NCI-H146 (cell line): ENCODE measurements around the gene B4GALT2.

Source experiments
- DNase-seq: peaks from one replicate; lab custom pipeline; 2025; lab: John Stamatoyannopoulos, UW

The B4GALT2 gene

GRCh38 chr1:43978551-43979260 is at the start of gene B4GALT2:
B4GALT2 (plus strand) TSS chr1:43979210; CDS start chr1:43981161, 1,951 bp downstream.
- peak; percentile 20 for DNase-seq

- peak; percentile 3 for DNase-seq
These were observed 48.7 kb upstream of the B4GALT2 start for GRCh38 chr1:43930168-43930948.

- no peak for DNase-seq
These were observed 48.1 kb upstream of the B4GALT2 start for GRCh38 chr1:43930949-43931275.

GRCh38 chr1:43931711-43932660 is 47.0 kb upstream of the B4GALT2 start:
- DNase-seq, result no peak

- peak; percentile 24 for DNase-seq
These were observed 46.1 kb upstream of the B4GALT2 start for GRCh38 chr1:43932786-43933385.

- DNase-seq, result peak; percentile 43
These were observed 45.5 kb upstream of the B4GALT2 start, which contains the start of gene ARTN for GRCh38 chr1:43933386-43934100. ARTN (plus strand) TSS chr1:43933801; CDS start chr1:43935657, 1,856 bp downstream.

- peak; percentile 63 for DNase-seq
These were observed 44.7 kb upstream of the B4GALT2 start for GRCh38 chr1:43934101-43934985.

GRCh38 chr1:43934986-43935324 is 44.1 kb upstream of the B4GALT2 start:
- no peak for DNase-seq

GRCh38 chr1:43935711-43936427 is 43.1 kb upstream of the B4GALT2 start:
- peak; percentile 66 for DNase-seq

- DNase-seq, result peak; percentile 70
These were observed 42.4 kb upstream of the B4GALT2 start for GRCh38 chr1:43936431-43937151.

GRCh38 chr1:43937179-43937865 is 41.7 kb upstream of the B4GALT2 start:
- no peak for DNase-seq

- no peak for DNase-seq
These were observed 40.6 kb upstream of the B4GALT2 start for GRCh38 chr1:43938383-43938782.

- no peak for DNase-seq
These were observed 40.0 kb upstream of the B4GALT2 start for GRCh38 chr1:43938892-43939587.

- no peak for DNase-seq
These were observed 36.6 kb upstream of the B4GALT2 start for GRCh38 chr1:43942411-43942810.

GRCh38 chr1:43944860-43945259 is 34.1 kb upstream of the B4GALT2 start:
- DNase-seq, result no peak

- DNase-seq, result no peak
These were observed 33.3 kb upstream of the B4GALT2 start for GRCh38 chr1:43945674-43946235.
